ENCODE results near the gene COL2A1. TPM values are rescaled to one million over a fixed set of nuclear protein-coding genes. Genes with fewer than 3 reads are reported as not detected.

COL2A1 gene
- total RNA-seq, 1 experiment from 2014 or later = 10.8 TPM

GRCh38 chr12:47943623-47944340 lies 60.5 kb downstream of the COL2A1 start:
- Histone ChIP-seq H3K79me2 (ENCODE audit: insufficient read depth, low read length) (no peaks in the 10 kb centered on the region), H3K4ac (ENCODE audit: low read depth, low read length) (no peak overlapping the region), H2BK20ac (ENCODE audit: low read depth, low read length, poor library complexity, severe bottlenecking) (no peak overlapping the region), H3K56ac (ENCODE audit: insufficient read length, low read depth, low read length) (no peak overlapping the region), H2BK12ac (ENCODE audit: insufficient read length, low read depth, low read length) (no peak overlapping the region), H2AK5ac (ENCODE audit: insufficient read length, low read length) (no peak overlapping the region), H3K9me3 (ENCODE audit: control insufficient read depth, low read depth, low read length) (no peaks in the 10 kb centered on the region), H4K5ac (ENCODE audit: insufficient read length, low read depth, low read length) (no peak overlapping the region), H3K18ac (ENCODE audit: insufficient read length, low read depth, low read length) (no peak overlapping the region), H3K4me1 (ENCODE audit: insufficient read depth, low read length) (no peaks in the 10 kb centered on the region), H2BK120ac (ENCODE audit: low read depth, low read length, poor library complexity, severe bottlenecking) (no peak overlapping the region), H2AFZ (ENCODE audit: low read length) (no peak overlapping the region), H3T11ph (ENCODE audit: low read length) (no peak overlapping the region), H3K23ac (ENCODE audit: insufficient read length, low read depth, low read length) (no peak overlapping the region), H4K20me1 (ENCODE audit: control insufficient read depth, insufficient read depth, insufficient read length) (peaks cover 2% of the 10 kb centered on the region), H3K23me2 (ENCODE audit: insufficient read length, low read depth, low read length, poor library complexity, severe bottlenecking) (peaks cover 2% of the 10 kb centered on the region), H3K27me3 (ENCODE audit: insufficient read depth, low read length) (no peaks in the 10 kb centered on the region), H2BK15ac (ENCODE audit: low read depth, low read length) (no peak overlapping the region), H4K8ac (replicated peaks; ENCODE audit: insufficient read length, low read depth, low read length) (no peak overlapping the region), H3K9ac (ENCODE audit: extremely low read depth, insufficient read length, low read length) (no peak overlapping the region), H3K27ac (ENCODE audit: insufficient read length, low read depth, low read length) (no peak overlapping the region), H3K14ac (ENCODE audit: insufficient read depth, low read length) (no peak overlapping the region), H3K4me2 (ENCODE audit: insufficient read depth, insufficient read length, low read length) (no peak overlapping the region), H4K91ac (ENCODE audit: insufficient read length, low read depth, low read length) (no peak overlapping the region), H2BK5ac (ENCODE audit: insufficient read length, low read length) (no peak overlapping the region), H3K79me1 (ENCODE audit: insufficient read depth, low read depth, low read length, poor library complexity, severe bottlenecking) (no peaks in the 10 kb centered on the region)
- peaks cover 13 to 32% of the 10 kb centered on the region in 2 experiments for H3K4me1 Mint-ChIP-seq
- H3K27me3 Mint-ChIP-seq (ENCODE audit: low read depth) = peaks cover 27% of the 10 kb centered on the region
- WGBS (ENCODE audit: extremely low coverage, insufficient read length, low lambda C conversion rate) = no CpG with 5 or more reads among the region's 12 CpGs
- H3K4me3 Mint-ChIP-seq = no peak overlapping the region
- DNase-seq = no peak
- no peaks in the 10 kb centered on the region; a peak in 1 of 5 replicates for H3K9me3 Mint-ChIP-seq
- no peak for TF ChIP-seq CTCF (conservative IDR thresholded peaks at IDR 0.05)
- H3K27ac Mint-ChIP-seq = no peak overlapping the region; a peak in 1 of 7 replicates
- H3K36me3 Mint-ChIP-seq (ENCODE audit: insufficient read depth in 1 of 3, low read depth in 3 of 3) = no peaks in the 10 kb centered on the region

Measured in H9 (cell line).